Measurements from ENCODE around the gene PLAAT3. TPM values are rescaled to one million over a fixed set of nuclear protein-coding genes. Genes with fewer than 3 reads are reported as not detected.

The PLAAT3 gene
- total RNA-seq, 1 experiment from 2014 or later: 13.6 TPM

Other genes starting within 250 kb of the PLAAT3 start
- gene SLC22A9, start 244.6 kb downstream of the PLAAT3 start, total RNA-seq (2014; rRNA removed; shearing (Covaris generic)): not detected in 2 replicates
- not detected in 2 replicates for gene PLAAT5, start 123.3 kb downstream of the PLAAT3 start, total RNA-seq (2014; rRNA removed; shearing (Covaris generic))
- gene LGALS12, start 108.3 kb downstream of the PLAAT3 start, total RNA-seq (2014; rRNA removed; shearing (Covaris generic)): not detected in 2 replicates
- not detected in 2 replicates for gene PLAAT4, start 77.6 kb downstream of the PLAAT3 start, total RNA-seq (2014; rRNA removed; shearing (Covaris generic))
- gene PLAAT2, start 51.1 kb downstream of the PLAAT3 start, total RNA-seq (2014; rRNA removed; shearing (Covaris generic)): not detected in 2 replicates
- 64.7 and 67.2 TPM in 2 replicates for gene ATL3, start 56.9 kb upstream of the PLAAT3 start, total RNA-seq (2014; rRNA removed; shearing (Covaris generic))
- 114 and 115 TPM in 2 replicates for gene RTN3, start 67.1 kb upstream of the PLAAT3 start, total RNA-seq (2014; rRNA removed; shearing (Covaris generic))
- 5.3 and 5.6 TPM in 2 replicates for gene ZFTA, start 154.3 kb upstream of the PLAAT3 start, total RNA-seq (2014; rRNA removed; shearing (Covaris generic))
- gene SPINDOC, start 199.0 kb upstream of the PLAAT3 start, total RNA-seq (2014; rRNA removed; shearing (Covaris generic)): 15.7 and 17.4 TPM in 2 replicates
- 22.1 and 22.3 TPM in 2 replicates for gene MARK2, start 224.7 kb upstream of the PLAAT3 start, total RNA-seq (2014; rRNA removed; shearing (Covaris generic))

All from NCI-H460 (cell line).